NCI-H2196 (cell line): ENCODE data around the gene TENM4.

Source experiments
- DNase-seq: peaks from one replicate; lab custom pipeline; 2025; ENCODE audit not compliant: unreplicated experiment; lab: John Stamatoyannopoulos, UW

The TENM4 gene

GRCh38 chr11:79393362-79394043 lies 47.3 kb downstream of the TENM4 start:
- DNase-seq, result no peak

GRCh38 chr11:79392161-79392560 lies 48.7 kb downstream of the TENM4 start:
- no peak for DNase-seq

- no peak for DNase-seq
Measured at GRCh38 chr11:79390923-79391322, 49.9 kb downstream of the TENM4 start.

- DNase-seq, result no peak
Measured at GRCh38 chr11:79390477-79390876, 50.4 kb downstream of the TENM4 start.

- DNase-seq, result no peak
Measured at GRCh38 chr11:79388201-79388600, 52.6 kb downstream of the TENM4 start.

GRCh38 chr11:79383874-79384273 lies 57.0 kb downstream of the TENM4 start:
- DNase-seq, result no peak

- no peak for DNase-seq
Measured at GRCh38 chr11:79382301-79383050, 58.4 kb downstream of the TENM4 start.

GRCh38 chr11:79381036-79381435 lies 59.8 kb downstream of the TENM4 start:
- no peak for DNase-seq

- no peak for DNase-seq
Measured at GRCh38 chr11:79377406-79377805, 63.4 kb downstream of the TENM4 start.

GRCh38 chr11:79375818-79376550 lies 64.8 kb downstream of the TENM4 start:
- DNase-seq, result no peak

- DNase-seq, result no peak
Measured at GRCh38 chr11:79374727-79375126, 66.1 kb downstream of the TENM4 start.

- DNase-seq, result no peak
Measured at GRCh38 chr11:79371724-79372123, 69.1 kb downstream of the TENM4 start.

- DNase-seq, result no peak
Measured at GRCh38 chr11:79371152-79371551, 69.7 kb downstream of the TENM4 start.

- DNase-seq, result no peak
Measured at GRCh38 chr11:79369055-79369454, 71.8 kb downstream of the TENM4 start.

- DNase-seq, result no peak
Measured at GRCh38 chr11:79367844-79368243, 73.0 kb downstream of the TENM4 start.

GRCh38 chr11:79366218-79366617 lies 74.6 kb downstream of the TENM4 start:
- no peak for DNase-seq

- no peak for DNase-seq
Measured at GRCh38 chr11:79363861-79364378, 76.9 kb downstream of the TENM4 start.

GRCh38 chr11:79363256-79363655 lies 77.6 kb downstream of the TENM4 start:
- no peak for DNase-seq

- DNase-seq, result no peak
Measured at GRCh38 chr11:79362821-79363220, 78.0 kb downstream of the TENM4 start.

GRCh38 chr11:79362206-79362757 lies 78.5 kb downstream of the TENM4 start:
- no peak for DNase-seq

- DNase-seq, result no peak
Measured at GRCh38 chr11:79358258-79358657, 82.6 kb downstream of the TENM4 start.
